ENCODE measurements around the gene ELF4. TPM values are rescaled to one million over a fixed set of nuclear protein-coding genes. Genes with fewer than 3 reads are reported as not detected.

ELF4 gene
- total and polyA plus RNA-seq, 7 donors, result 0.55 to 2.9 (median 1.5) TPM

- no peaks in the 10 kb centered on the region for H3K9me3 ChIP-seq
- no peak for TF ChIP-seq CTCF (IDR thresholded peaks at IDR 0.05)
- no peak overlapping the region for H3K27ac ChIP-seq
- 80 to 82% (median 80%) methylated on average over 15 of the region's 15 CpGs for WGBS, 3 donors
- intact Hi-C loops (cut with DNase I), result loop anchor here in 1 of 2 donors (2.0 kb wide), 1 partner anchor 37 kb away; no protein-coding TSS in a partner anchor
- no peaks in the 10 kb centered on the region for H3K36me3 ChIP-seq (ENCODE audit: insufficient read depth in 1 of 2, low read depth in 1 of 2)
- peak in 1 of 2 donors; percentile 41 for DNase-seq
- H3K27me3 ChIP-seq (ENCODE audit: insufficient read depth in 3 of 3, low read length in 2 of 3), result peaks cover 0 to 4% (median 0%) of the 10 kb centered on the region in 3 donors
- H3K4me3 ChIP-seq, result no peak overlapping the region
- no peaks in the 10 kb centered on the region for H3K4me1 ChIP-seq
- no peak for ATAC-seq
Measured at GRCh38 chrX:130083656-130084382, 26.5 kb downstream of the ELF4 start.

DNA sequence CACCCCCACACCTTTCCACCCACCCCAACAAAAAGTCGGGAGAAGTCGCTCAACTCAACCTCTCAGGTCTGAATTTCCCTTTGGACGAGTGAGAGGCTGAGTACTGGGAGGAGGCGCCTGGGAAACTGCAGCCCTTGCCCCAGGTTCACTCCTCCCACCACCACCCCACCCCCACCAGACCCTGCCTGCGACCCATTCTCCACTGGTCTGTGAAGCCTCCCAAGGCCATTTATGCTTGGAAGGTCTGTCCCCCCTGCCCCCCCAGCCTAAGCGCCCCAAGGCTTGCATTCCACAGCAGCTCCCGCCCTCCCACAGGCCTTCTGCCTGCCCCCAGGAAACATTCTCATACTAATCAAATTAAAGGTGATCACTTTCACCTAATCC is 27.2 kb downstream of the ELF4 start:
- H3K27ac ChIP-seq, result no peak overlapping the region
- ATAC-seq (no peak), DNase-seq (peak in 1 of 2 donors; percentile 13)
- H3K4me3 ChIP-seq, result no peak overlapping the region
- no peaks in the 10 kb centered on the region for H3K36me3 ChIP-seq (ENCODE audit: insufficient read depth in 1 of 2, low read depth in 1 of 2)
- H3K4me1 ChIP-seq, result no peaks in the 10 kb centered on the region
- intact Hi-C loops (cut with DNase I), result no loop called here
- H3K9me3 ChIP-seq, result no peaks in the 10 kb centered on the region
- H3K27me3 ChIP-seq (ENCODE audit: insufficient read depth in 3 of 3, low read length in 2 of 3), result peaks cover 0 to 4% (median 0%) of the 10 kb centered on the region in 3 donors
- no peak for TF ChIP-seq CTCF (IDR thresholded peaks at IDR 0.05)
- 49 to 66% (median 60%) methylated on average over 1 to 7 of the region's 7 CpGs for WGBS, 3 donors

DNA sequence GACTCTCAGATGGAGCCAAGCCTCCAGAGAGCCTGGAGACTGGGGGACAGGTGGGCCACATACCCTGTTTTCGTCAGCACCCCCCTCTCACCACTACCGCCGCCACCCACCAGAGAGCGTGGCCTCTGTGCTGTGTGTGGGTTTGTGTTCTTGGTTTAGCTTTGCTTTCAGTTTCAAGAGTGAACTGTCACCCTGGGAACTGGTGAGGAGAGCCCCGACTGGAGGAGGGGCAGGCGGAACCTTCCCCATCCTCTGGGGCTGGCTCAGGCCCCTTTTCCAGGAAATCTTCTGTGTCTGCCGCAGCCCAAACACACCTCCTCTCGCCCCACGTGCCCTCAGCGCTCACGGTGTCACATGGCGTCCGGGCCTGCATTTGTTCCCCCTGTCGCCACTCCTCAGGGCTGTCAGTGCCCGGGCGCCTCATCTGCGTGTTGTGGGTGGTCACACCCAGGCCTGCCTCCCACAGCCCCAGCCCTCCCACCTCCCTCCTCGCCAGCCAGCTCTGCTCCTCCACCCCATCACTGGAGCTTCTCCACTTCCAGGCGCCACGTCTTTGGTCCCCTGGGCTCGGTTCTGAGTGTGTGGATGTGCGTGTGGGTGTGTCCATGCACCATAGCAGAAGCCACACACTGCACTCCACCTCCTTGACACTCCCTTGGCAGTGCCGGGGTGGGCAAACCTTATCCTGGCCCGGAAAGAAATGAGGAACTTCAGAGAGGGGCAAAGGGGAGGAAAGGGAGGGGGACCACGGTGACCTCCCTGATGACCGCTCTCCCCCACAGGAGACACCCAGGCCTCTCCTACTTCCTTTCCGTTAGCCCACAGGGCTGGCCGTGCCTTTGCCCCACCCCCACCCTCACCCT is 27.8 kb downstream of the ELF4 start:
- Histone ChIP-seq H3K27ac (no peak overlapping the region), H3K4me1 (no peaks in the 10 kb centered on the region), H3K4me3 (no peak overlapping the region), H3K9me3 (no peaks in the 10 kb centered on the region), H3K27me3 (ENCODE audit: insufficient read depth in 3 of 3, low read length in 2 of 3) (peaks cover 0 to 4% (median 0%) of the 10 kb centered on the region in 3 donors), H3K36me3 (ENCODE audit: insufficient read depth in 1 of 2, low read depth in 1 of 2) (no peaks in the 10 kb centered on the region)
- TF ChIP-seq CTCF (IDR thresholded peaks at IDR 0.05), result peak; percentile 10
- ATAC-seq (peak; percentile 32 to 46 (median 36)), DNase-seq (peak; percentile 53 to 69)
- intact Hi-C loops (cut with DNase I), result no loop called here
- 19 to 47% (median 44%) methylated on average over 6 to 28 of the region's 28 CpGs for WGBS, 3 donors

GRCh38 chrX:130081421-130082045 is 28.8 kb downstream of the ELF4 start:
- TF ChIP-seq CTCF (IDR thresholded peaks at IDR 0.05), result no peak
- intact Hi-C loops (cut with DNase I), result no loop called here
- peaks cover 0 to 2% (median 0%) of the 10 kb centered on the region in 3 donors for H3K27me3 ChIP-seq (ENCODE audit: insufficient read depth in 3 of 3, low read length in 2 of 3)
- ATAC-seq (no peak), DNase-seq (peak in 1 of 2 donors; percentile 42)
- no peak overlapping the region for H3K4me3 ChIP-seq
- H3K27ac ChIP-seq, result no peak overlapping the region
- H3K36me3 ChIP-seq (ENCODE audit: insufficient read depth in 1 of 2, low read depth in 1 of 2), result no peaks in the 10 kb centered on the region
- H3K9me3 ChIP-seq, result no peaks in the 10 kb centered on the region
- H3K4me1 ChIP-seq, result no peaks in the 10 kb centered on the region
- 36 to 45% (median 39%) methylated on average over 11 to 12 of the region's 12 CpGs for WGBS, 3 donors

Data from psoas muscle (tissue), 8 donors.